Activated naive CD4-positive, alpha-beta T cell treated with anti-CD3 and anti-CD28 coated beads, Interleukin-2, amount 10 ng/mL, durations not matched to agents 7 days and 5 days (primary cell): Measurements from ENCODE around the gene ATP13A1.

Source experiments
- CTCF ChIA-PET: fragments of 350-600 bp; sonication (Branson Sonifier 250); formaldehyde crosslinking; loops from one replicate; lab custom pipeline; 2021; ENCODE audit warnings: antibody characterized with exemption; lab: Charles Lee
- DNase-seq: peaks from one replicate; pipeline ENCODE4 v3.0.0-alpha.2; 2020
- H3K27ac Mint-ChIP-seq: one replicate; pipeline ENCODE4 v1.8.0; 2021; ENCODE audit warnings: mild to moderate bottlenecking, moderate library complexity, mixed read lengths
- H3K27me3 Mint-ChIP-seq: one replicate; pipeline ENCODE4 v1.8.0; 2021; ENCODE audit warnings: mild to moderate bottlenecking, mixed read lengths
- H3K36me3 Mint-ChIP-seq: one replicate; pipeline ENCODE4 v1.8.0; 2021; ENCODE audit warnings: mixed read lengths
- H3K4me1 Mint-ChIP-seq: one replicate; pipeline ENCODE4 v1.8.0; 2021; ENCODE audit warnings: mixed read lengths
- H3K4me3 Mint-ChIP-seq: one replicate; pipeline ENCODE4 v1.8.0; 2021; ENCODE audit warnings: mild to moderate bottlenecking, moderate library complexity, mixed read lengths
- H3K9me3 Mint-ChIP-seq: one replicate; pipeline ENCODE4 v1.8.0; 2021; ENCODE audit warnings: mixed read lengths

ATP13A1 gene

DNA sequence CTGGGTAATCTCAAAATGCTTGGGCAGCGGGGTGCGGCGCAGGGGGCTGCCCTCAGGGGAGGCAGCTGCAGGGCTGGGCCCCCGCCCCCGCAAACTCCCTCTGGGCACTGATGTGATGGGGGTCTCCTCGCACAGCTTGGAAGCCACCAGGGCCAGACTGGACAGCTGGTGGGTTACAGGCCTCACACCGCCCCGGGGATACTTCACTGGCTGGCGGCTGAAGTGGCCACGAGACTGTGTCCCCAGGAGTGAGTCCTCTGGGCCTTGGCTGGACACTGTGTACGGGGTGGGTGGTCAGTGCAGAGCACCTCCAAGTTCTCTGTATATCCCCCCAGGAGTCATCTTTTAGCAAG is 33.4 kb downstream of the ATP13A1 start:
- Mint-ChIP-seq H3K27ac (no peak overlapping the region), H3K27me3 (peaks cover 4% of the 10 kb centered on the region), H3K4me1 (peaks cover 42% of the 10 kb centered on the region), H3K36me3 (peaks cover 53% of the 10 kb centered on the region), H3K4me3 (no peak overlapping the region), H3K9me3 (no peaks in the 10 kb centered on the region)
- DNase-seq, result no peak
- CTCF ChIA-PET, result no interaction called here

DNA sequence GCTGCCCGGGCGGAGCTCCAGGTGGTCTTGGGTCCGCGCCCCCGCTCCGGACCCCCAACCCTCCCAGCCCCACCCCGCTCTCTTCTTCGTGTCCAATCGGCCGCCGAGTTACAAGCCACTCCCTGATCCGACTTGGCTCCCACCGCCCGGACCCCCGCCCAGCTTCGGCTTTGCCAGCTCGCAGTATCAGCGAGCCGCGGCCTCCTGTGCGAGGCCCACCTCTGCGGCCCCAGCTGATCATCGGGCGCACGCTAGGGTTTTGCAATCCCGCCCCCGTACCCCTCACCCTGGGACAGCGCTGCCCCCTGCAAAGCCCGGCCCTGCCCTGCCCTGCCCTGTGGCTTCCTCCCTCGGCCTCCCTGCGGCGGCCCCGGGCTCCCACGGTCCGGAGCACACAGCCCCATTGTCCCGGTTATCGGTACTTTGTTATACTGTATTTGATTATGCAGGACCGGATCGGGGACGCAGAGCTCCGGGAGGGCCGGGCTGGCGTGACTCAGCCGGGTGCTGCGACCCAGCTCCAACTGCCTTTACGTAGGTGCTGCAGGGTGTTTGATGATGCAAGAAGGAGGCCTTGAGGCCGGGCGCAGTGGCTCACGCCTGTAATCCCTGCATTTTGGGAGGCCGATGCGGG is 34.9 kb downstream of the ATP13A1 start:
- Mint-ChIP-seq H3K4me1 (peaks cover 41% of the 10 kb centered on the region), H3K27me3 (peaks cover 4% of the 10 kb centered on the region), H3K4me3 (peak overlapping the region; percentile 72), H3K36me3 (peaks cover 49% of the 10 kb centered on the region), H3K9me3 (no peaks in the 10 kb centered on the region), H3K27ac (peak overlapping the region; percentile 86)
- no peak for DNase-seq
- CTCF ChIA-PET, result interaction anchor here (1.0 kb wide), 1 partner anchor 96 kb away, joined by 3 read pairs; no protein-coding TSS in a partner anchor

DNA sequence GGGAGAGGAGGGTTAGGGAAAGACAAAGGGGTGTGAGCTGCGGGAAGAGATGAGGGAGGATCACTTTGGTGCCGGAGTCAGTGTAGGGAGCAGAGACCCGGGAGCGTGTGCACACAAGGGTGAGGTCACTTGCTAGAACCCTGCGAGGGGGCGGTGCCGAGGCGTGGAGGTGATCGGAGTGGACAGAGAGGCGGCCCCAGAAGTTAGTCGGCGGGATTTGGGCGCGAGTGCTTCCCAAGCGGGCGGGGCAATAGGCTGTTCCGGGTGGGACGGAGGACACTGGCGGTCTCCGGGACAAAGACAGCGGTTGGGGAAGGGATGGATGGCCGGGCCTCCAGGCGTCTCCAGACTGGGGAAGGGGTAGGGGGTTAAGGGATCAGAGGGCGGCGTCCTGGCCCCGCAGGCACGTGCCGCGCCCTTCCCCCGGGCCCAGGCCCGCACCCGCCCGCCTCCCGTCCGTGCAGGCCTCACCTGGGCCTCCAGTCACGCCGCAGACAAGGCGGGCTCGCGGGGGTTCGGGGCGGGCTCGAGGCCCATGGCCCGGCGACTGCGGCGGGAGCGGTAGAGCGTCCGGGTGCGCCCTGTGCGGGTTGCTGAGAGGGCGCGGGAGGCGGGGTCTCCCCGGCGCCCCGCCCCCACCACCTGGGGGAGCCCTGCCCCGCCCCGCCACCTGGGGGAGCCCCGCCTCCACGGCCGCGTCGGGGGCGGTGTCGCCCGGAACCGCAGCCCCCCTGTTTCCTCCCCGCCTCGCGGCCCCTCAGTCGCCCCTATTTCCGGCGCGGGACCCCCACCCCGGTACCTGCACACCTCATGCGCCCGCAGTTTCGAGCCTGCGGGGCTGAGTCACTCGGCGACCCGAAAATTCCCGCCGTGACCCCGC is 35.6 kb downstream of the ATP13A1 start, which contains the start of gene LPAR2:
LPAR2 (minus strand) TSS at position 600 of the 880 bp plus-strand sequence. CDS start 945 bp downstream, outside the sequence.
- peak within 1 kb of the TSS; percentile 94 for H3K27ac Mint-ChIP-seq
- peaks cover 40% of the 10 kb centered on the region for H3K4me1 Mint-ChIP-seq
- peaks cover 47% of the 10 kb centered on the region for H3K36me3 Mint-ChIP-seq
- CTCF ChIA-PET, result interaction anchor here (0.6 to 1.1 kb wide), 3 partner anchors 10 to 95 kb away, joined by 3 read pairs; partner anchors contain the start of gene PBX4
- H3K9me3 Mint-ChIP-seq, result no peaks in the 10 kb centered on the region
- peak within 1 kb of the TSS; percentile 97 for H3K4me3 Mint-ChIP-seq
- H3K27me3 Mint-ChIP-seq, result peaks cover 4% of the 10 kb centered on the region
- DNase-seq, result peak; percentile 81

DNA sequence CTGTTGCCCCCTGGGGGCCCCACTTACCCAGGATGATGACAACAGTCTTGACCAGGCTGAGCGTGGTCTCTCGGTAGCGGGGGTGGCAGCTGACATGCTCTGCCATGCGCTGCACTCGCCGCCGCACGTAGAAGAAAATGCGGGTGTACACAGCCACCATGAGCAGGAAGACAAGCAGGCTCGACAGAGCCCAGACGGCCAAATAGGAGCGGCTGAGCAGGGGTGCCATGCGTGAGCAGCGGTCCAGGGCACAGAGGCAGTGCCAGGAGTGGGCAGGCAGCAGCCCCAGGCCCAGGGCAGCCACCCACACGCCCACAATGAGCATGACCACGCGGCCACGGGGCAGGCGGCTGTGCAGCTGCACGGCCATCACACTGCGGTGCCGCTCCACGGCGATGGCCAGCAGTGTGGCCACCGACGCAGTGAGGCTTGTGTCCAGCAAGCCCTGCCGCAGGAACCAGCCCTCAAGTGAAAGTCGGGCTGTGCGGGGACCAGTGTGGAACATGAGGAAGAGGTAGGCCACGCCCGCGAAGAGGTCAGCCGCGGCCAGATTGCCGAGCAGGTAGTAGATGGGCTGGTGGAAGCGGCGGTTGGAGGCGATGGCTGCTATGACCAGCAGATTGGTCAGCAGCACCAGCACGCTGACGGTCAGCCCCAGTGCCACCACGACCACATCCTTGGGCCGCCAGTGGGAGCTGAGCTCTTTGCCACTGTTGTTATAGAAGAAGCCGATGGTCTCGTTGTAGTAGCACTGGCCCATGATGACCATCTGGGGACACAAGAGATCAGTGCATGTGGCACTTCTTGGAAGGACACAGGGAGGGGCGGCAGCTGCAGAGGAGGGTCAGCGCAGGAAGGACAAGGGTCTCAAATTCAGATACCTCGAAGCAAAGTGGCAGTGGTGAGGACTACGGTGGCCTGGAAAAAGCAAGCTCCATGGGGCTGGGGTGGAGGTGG is 36.7 kb downstream of the ATP13A1 start:
- peak overlapping the region; percentile 94 for H3K27ac Mint-ChIP-seq
- DNase-seq, result no peak
- CTCF ChIA-PET, result interaction anchor here (0.7 to 1.3 kb wide), 3 partner anchors 9 to 37 kb away, joined by 3 read pairs; partner anchors contain the start of gene PBX4

DNA sequence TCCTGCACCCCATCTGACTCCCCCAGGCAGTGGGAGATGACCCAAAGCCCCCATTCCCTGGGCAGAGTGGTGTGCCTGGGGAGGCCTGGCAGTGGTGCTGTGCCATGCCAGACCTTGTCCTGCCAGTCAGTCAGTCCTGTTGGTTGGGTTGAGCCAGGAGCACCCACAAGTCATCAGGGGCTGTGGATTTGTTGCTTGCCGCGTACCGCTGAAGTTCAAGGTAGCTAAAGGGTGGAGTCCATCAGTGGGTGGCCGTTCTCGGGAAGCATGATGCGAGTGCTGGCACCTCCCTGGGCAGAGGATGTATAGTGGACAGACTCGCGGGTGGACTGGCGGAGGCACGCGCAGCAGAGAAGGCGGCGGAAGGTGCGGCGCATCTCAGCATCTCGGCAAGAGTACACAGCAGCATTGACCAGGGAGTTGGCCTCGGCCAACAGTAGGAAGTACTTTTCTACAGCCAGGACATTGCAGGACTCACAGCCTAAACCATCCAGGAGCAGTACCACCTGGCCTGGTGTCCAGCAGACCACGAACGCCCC is 39.4 kb downstream of the ATP13A1 start:
- Mint-ChIP-seq H3K9me3 (no peaks in the 10 kb centered on the region), H3K36me3 (peaks cover 32% of the 10 kb centered on the region)

More for the DNA sequence above, 36.7 kb downstream of the ATP13A1 start:
- H3K4me1 Mint-ChIP-seq, result peaks cover 40% of the 10 kb centered on the region
- H3K27me3 Mint-ChIP-seq, result peaks cover 4% of the 10 kb centered on the region
- H3K9me3 Mint-ChIP-seq, result no peaks in the 10 kb centered on the region
- peaks cover 42% of the 10 kb centered on the region for H3K36me3 Mint-ChIP-seq
- H3K4me3 Mint-ChIP-seq, result peak overlapping the region; percentile 97

DNA sequence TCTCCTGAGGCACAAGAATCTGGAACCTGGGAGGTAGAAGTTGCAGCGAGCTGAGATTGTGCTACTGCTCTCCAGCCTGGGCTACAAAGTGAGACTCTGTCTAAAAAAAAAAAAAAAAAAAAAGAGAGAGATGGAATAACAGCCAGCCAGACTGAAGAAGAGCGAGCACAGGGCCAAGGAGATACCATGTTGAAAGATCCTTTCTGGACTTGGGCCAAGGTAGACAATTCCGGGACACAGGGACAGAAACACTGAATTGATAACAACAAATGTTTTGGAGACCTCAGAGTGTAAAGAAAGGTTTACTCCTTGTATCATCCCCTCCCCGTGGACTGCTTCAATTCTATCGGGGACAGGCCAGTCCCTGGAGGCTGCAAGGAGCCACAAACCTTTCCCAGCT is 40.1 kb downstream of the ATP13A1 start:
- peaks cover 4% of the 10 kb centered on the region for H3K27me3 Mint-ChIP-seq
- H3K4me1 Mint-ChIP-seq, result peaks cover 47% of the 10 kb centered on the region
- peaks cover 30% of the 10 kb centered on the region for H3K36me3 Mint-ChIP-seq
- H3K27ac Mint-ChIP-seq, result peak overlapping the region; percentile 24
- no peak for DNase-seq
- no peaks in the 10 kb centered on the region for H3K9me3 Mint-ChIP-seq
- CTCF ChIA-PET, result no interaction called here
- H3K4me3 Mint-ChIP-seq, result no peak overlapping the region

More for the DNA sequence above, 39.4 kb downstream of the ATP13A1 start:
- Mint-ChIP-seq H3K4me3 (no peak overlapping the region), H3K27ac (no peak overlapping the region), H3K27me3 (peaks cover 4% of the 10 kb centered on the region), H3K4me1 (peaks cover 47% of the 10 kb centered on the region)
- CTCF ChIA-PET, result no interaction called here
- DNase-seq, result no peak

DNA sequence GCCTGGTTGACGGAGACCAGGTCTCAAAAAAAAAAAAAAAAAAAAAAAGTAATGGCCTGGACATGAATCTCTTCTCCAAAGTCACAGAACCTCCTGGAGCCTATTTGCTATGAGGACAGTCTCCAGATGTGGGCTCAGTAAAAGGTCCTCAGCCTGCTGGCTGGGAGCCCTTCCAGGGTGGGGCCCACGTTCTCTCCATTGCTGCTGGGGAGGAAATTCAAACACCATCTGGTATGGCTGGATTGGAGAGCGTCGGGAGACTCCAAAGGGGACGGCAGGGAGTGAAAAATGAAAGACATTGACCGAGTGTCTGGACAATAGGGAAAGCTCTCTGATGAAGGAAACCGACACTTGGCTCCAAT is 43.6 kb downstream of the ATP13A1 start:
- Mint-ChIP-seq H3K4me3 (no peak overlapping the region), H3K36me3 (peaks cover 25% of the 10 kb centered on the region), H3K27me3 (no peaks in the 10 kb centered on the region), H3K27ac (no peak overlapping the region), H3K4me1 (peaks cover 52% of the 10 kb centered on the region), H3K9me3 (no peaks in the 10 kb centered on the region)
- CTCF ChIA-PET, result no interaction called here
- DNase-seq, result no peak

DNA sequence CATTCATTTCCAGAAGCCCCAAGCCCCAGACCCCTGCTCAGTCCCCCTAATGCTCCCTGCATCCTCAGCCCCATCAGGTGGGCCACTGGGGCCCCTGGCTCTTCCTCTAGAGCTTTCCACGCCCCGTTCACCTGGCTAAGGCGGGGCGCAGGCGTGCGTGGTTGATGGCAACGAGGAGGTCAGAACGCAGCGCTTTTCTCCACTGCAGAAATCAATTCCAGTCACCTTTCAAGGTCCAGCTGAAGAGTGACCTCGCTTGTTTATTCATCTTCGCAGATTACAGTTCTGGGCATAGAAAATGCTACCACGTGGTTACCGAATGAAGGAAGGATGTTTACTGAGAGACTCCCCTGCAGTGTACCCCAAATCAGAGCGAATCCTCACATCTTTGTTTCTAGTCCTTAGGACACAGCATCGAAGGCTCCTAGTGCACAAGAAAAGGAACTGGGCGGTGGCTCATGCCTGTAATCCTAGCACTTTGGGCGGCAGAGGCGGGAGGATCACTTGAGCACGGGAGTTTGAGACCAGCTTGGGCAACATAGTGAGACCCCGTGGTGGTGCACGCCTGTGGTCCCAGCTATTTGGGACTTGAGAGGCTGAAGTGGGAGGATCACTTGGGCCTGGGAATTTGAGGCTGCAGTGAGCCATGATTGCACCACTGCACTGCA is 44.2 kb downstream of the ATP13A1 start:
- Mint-ChIP-seq H3K36me3 (peaks cover 22% of the 10 kb centered on the region), H3K9me3 (no peaks in the 10 kb centered on the region)
- CTCF ChIA-PET, result interaction anchor here (1.7 kb wide), 1 partner anchor 8 kb away, joined by 3 read pairs; no protein-coding TSS in a partner anchor

DNA sequence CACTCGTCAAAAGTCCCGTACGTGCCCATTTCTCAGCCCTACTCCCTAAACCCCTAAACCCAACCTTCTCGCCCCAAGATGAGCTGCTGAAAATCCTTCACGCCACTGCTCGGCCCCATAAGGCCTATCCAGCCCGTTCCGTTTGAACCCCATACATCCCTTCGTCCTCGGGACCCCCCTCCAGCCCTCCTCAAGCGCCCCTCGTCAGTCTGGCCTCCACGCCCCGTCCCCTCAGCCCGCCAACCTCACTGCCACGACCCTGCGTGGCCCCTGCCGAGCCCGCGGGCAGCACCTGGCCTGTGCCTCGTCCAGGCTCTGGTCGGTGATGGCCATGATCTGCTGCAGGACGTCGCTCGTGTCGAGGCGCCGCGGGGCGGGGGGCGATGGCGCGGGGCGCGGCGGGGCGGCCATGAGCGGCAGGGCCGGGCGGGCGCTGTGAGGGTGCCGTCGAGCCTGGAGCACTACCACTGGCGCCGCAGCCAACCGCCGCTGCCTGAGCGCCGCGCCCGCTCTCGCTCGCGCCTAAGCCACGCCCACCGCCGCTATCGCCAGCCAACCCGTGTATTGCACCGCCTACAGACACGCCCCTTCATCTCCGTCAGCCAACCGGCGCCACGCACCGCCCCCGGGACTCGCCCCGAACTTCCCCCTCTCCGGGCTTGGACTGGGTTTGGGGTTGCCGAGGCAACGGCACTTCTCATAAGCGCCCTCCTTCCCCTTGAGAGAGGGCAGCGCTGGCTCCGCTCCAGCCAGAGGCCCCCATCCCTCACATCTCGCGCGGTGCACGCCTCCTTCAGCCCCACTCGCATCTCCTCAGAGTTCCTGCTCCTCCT is 45.0 kb downstream of the ATP13A1 start, which contains the start of gene PBX4:
PBX4 (minus strand) TSS at position 469 of the 833 bp plus-strand sequence; CDS start at position 411, 58 bp downstream.
- Mint-ChIP-seq H3K4me3 (peak within 1 kb of the TSS; percentile 90), H3K27me3 (no peaks in the 10 kb centered on the region), H3K36me3 (peaks cover 19% of the 10 kb centered on the region), H3K4me1 (peaks cover 49% of the 10 kb centered on the region), H3K27ac (peak within 1 kb of the TSS; percentile 80), H3K9me3 (no peaks in the 10 kb centered on the region)
- CTCF ChIA-PET, result interaction anchor here (1.7 kb wide), 1 partner anchor 9 kb away, joined by 3 read pairs; no protein-coding TSS in a partner anchor
- DNase-seq, result peak; percentile 99

More for the DNA sequence above, 44.2 kb downstream of the ATP13A1 start:
- Mint-ChIP-seq H3K4me1 (peaks cover 52% of the 10 kb centered on the region), H3K27me3 (no peaks in the 10 kb centered on the region), H3K4me3 (peak overlapping the region; percentile 90), H3K27ac (peak overlapping the region; percentile 5)
- no peak for DNase-seq

DNA sequence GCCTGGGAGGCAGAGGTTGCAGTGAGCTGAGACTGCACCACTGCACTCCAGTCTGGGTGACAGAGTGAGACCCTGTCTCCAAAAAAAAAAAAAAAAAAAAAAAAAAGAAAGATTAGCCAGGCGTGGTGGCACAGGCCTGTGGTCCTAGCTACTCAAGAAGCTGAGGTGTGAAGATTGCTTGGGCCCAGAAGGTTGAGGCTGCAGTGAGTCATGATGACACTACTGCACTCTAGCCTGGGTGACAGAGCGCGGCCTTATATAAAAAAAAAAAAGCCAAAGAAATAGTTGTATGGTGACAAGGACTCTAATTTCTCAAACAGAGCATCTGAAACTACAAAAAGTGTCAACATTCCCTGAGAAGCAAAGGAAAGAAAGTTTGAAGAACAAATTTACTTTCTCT is 48.4 kb downstream of the ATP13A1 start:
- DNase-seq, result no peak
- Mint-ChIP-seq H3K27me3 (no peaks in the 10 kb centered on the region), H3K4me1 (peaks cover 58% of the 10 kb centered on the region), H3K9me3 (no peaks in the 10 kb centered on the region), H3K27ac (peak overlapping the region; percentile 12), H3K4me3 (peak overlapping the region; percentile 2), H3K36me3 (peaks cover 26% of the 10 kb centered on the region)
- CTCF ChIA-PET, result no interaction called here

DNA sequence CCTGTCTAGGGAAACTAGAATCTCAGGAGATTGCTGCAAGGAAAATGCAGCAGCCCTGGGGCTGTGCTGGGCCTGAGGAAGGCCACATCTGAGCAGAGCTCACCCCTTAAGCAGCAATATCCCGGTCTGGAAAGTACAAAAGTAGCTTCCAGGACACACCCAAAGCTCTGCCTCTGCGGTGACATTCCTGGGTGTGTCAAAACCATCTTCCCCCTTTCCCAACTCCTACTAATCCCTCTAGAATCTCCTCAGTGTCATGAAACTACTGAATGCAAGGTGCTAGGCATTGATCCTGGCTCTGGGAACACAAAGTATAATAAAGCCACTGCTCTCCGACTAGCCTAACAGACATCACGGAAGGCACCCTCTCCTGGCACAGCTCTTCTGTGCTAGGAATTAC is 50.0 kb downstream of the ATP13A1 start:
- no peak overlapping the region for H3K4me3 Mint-ChIP-seq
- no peaks in the 10 kb centered on the region for H3K27me3 Mint-ChIP-seq
- peaks cover 60% of the 10 kb centered on the region for H3K4me1 Mint-ChIP-seq
- no peaks in the 10 kb centered on the region for H3K9me3 Mint-ChIP-seq
- H3K27ac Mint-ChIP-seq, result no peak overlapping the region
- no peak for DNase-seq
- CTCF ChIA-PET, result interaction anchor here (1.1 kb wide), 1 partner anchor 8 kb away, joined by 3 read pairs; no protein-coding TSS in a partner anchor
- H3K36me3 Mint-ChIP-seq, result peaks cover 38% of the 10 kb centered on the region
